ENCODE data around the gene DEAF1. TPM values are rescaled to one million over a fixed set of nuclear protein-coding genes. Genes with fewer than 3 reads are reported as not detected.
A peak's percentile ranks its signal among the peaks of the same experiment; 100 is the strongest.

DEAF1 gene
- total and polyA plus RNA-seq, 2 of the 13 experiments (the other 11 are each of a cell fraction or from before 2014, with no cell fraction given) = 22.3 to 29.6 TPM

DNA sequence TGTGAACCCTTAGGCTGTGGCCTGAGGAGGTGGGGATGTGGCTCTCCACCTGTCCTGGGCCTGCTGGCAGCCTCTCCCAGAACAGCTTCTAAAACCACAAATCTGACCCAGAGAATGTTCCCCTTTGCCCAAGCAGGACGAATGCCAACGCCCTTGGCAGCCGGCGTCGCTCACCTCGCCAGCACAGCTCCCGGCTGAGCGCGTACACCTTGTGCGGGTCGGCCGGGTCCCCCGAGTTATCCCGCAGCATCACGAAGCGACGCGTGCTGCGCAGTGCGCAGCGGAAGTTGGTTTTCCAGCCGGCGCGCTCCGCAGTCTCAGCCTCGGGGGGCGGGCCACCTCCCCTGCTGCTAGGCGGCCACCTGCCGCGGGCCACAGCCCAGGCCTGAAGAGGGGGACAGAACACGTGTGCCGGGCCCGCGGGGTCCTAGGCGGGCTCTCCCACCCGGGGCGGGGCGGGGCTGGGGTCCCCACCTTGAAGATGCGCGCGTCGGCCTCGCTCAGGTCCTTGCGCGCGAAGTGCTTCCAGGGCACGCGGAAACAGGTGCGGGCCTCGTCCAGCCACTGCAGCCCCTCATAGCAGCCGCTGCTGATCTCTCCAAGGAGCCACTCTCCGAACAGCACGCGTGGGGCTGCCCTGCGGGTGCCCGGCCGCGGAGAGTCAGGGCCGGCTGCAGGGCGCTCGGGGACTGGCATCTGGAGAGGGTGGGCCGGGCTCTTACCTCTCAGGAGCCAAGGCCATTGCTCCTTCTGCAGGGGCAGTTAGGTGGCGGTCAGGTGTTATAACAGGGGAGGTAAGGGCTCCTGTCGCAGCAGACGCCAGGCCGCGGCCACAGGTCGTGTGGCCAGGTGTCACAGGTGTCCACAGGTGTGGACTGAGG, 80.2 kb downstream of the DEAF1 start (continued):
- TF ChIP-seq ZFP91 (CRISPR knock-in tag; IDR thresholded peaks at IDR 0.05; ENCODE audit: borderline replicate concordance) (peak; percentile 29; the same call in 1 of the 2 replicates), XRCC5 (optimal IDR thresholded peaks at IDR 0.05; ENCODE audit: low read length) (no peak), ZNF207 (IDR thresholded peaks at IDR 0.05; ENCODE audit: borderline replicate concordance) (no peak), ZNF34 (CRISPR knock-in tag; IDR thresholded peaks at IDR 0.05; ENCODE audit: borderline replicate concordance) (no peak), BRCA1 (CRISPR knock-in tag; IDR thresholded peaks at IDR 0.05) (no peak), PAF1 (CRISPR knock-in tag; IDR thresholded peaks at IDR 0.05) (0 out of 2 replicates have a peak, but pooled peaks have one; percentile 37), ZFP37 (CRISPR knock-in tag; IDR thresholded peaks at IDR 0.05; ENCODE audit: borderline replicate concordance) (no peak), RFXANK (CRISPR knock-in tag; IDR thresholded peaks at IDR 0.05) (no peak), ZNF12 (CRISPR knock-in tag; IDR thresholded peaks at IDR 0.05) (no peak), NBN (conservative IDR thresholded peaks at IDR 0.05) (no peak), ARID2 (CRISPR knock-in tag; IDR thresholded peaks at IDR 0.05; ENCODE audit: borderline replicate concordance) (no peak), SETDB1 (CRISPR knock-in tag; IDR thresholded peaks at IDR 0.05; ENCODE audit: borderline replicate concordance) (no peak), ZSCAN29 (CRISPR knock-in tag; conservative IDR thresholded peaks at IDR 0.05) (no peak)
- TF ChIP-seq, protein P1, sequence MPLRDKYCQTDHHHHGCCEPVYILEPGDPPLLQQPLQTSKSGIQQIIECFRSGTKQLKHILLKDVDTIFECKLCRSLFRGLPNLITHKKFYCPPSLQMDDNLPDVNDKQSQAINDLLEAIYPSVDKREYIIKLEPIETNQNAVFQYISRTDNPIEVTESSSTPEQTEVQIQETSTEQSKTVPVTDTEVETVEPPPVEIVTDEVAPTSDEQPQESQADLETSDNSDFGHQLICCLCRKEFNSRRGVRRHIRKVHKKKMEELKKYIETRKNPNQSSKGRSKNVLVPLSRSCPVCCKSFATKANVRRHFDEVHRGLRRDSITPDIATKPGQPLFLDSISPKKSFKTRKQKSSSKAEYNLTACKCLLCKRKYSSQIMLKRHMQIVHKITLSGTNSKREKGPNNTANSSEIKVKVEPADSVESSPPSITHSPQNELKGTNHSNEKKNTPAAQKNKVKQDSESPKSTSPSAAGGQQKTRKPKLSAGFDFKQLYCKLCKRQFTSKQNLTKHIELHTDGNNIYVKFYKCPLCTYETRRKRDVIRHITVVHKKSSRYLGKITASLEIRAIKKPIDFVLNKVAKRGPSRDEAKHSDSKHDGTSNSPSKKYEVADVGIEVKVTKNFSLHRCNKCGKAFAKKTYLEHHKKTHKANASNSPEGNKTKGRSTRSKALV (CRISPR knock-in tag; IDR thresholded peaks at IDR 0.05) = no peak
